CD4-positive, CD25-positive, alpha-beta regulatory T cell (primary cell): Measurements from ENCODE around the gene TMCO5A. TPM values are rescaled to one million over a fixed set of nuclear protein-coding genes. Genes with fewer than 3 reads are reported as not detected.
A peak's percentile ranks its signal among the peaks of the same experiment; 100 is the strongest.

Experiments used
- ATAC-seq, 2 donors: fragments of 150-1000 bp; cut with Tn5 transposase; one replicate each; pipeline ENCODE4 v1.10.0; 2021; ENCODE audit warnings: low read depth in 2 of 2, moderate number of reproducible peaks in 2 of 2, moderate library complexity in 1 of 2
- DNase-seq, 3 donors: peaks; one replicate each; pipeline versions ENCODE4 v3.0.0 to v3.0.0-alpha.2; 2012 to 2022; ENCODE audit warnings: mixed read lengths in 1 of 3
- H3K27ac ChIP-seq: one replicate; pipeline ENCODE4 v1.7.0; 2013; ENCODE audit warnings: mild to moderate bottlenecking, low read length; ENCODE audit not compliant: insufficient read depth, poor library complexity, severe bottlenecking
- H3K27me3 ChIP-seq: one replicate; pipeline ENCODE4 v1.7.0; 2013; ENCODE audit warnings: low read length; ENCODE audit not compliant: control insufficient read depth, insufficient read depth
- H3K36me3 ChIP-seq: one replicate; pipeline ENCODE4 v1.7.0; 2013; ENCODE audit warnings: mild to moderate bottlenecking, low read length, moderate library complexity; ENCODE audit not compliant: control insufficient read depth, insufficient read depth
- H3K4me1 ChIP-seq: 2 replicates; pipeline ENCODE4 v1.7.0; 2013; ENCODE audit warnings: mild to moderate bottlenecking, low read length; ENCODE audit not compliant: insufficient read depth, control insufficient read depth, poor library complexity, severe bottlenecking
- H3K4me3 ChIP-seq: one replicate; pipeline ENCODE4 v1.7.0; 2013; ENCODE audit warnings: low read depth, mild to moderate bottlenecking, low read length, moderate library complexity
- H3K9me3 ChIP-seq, 2 experiments: 1 replicate in 1 of 2; 2 replicates in 1 of 2; pipeline ENCODE4 v1.7.0; 2013; ENCODE audit warnings: low read length in 2 of 2, mild to moderate bottlenecking in 1 of 2, moderate library complexity in 1 of 2; ENCODE audit not compliant: control insufficient read depth in 2 of 2
- H3K27ac Mint-ChIP-seq, 3 donors: one replicate each; pipeline ENCODE4 v1.8.0; 2020 to 2022; ENCODE audit warnings: mild to moderate bottlenecking in 3 of 3, mixed read lengths in 3 of 3, moderate library complexity in 2 of 3
- H3K27me3 Mint-ChIP-seq: one replicate; pipeline ENCODE4 v1.8.0; 2022; ENCODE audit warnings: mild to moderate bottlenecking, mixed read lengths
- H3K36me3 Mint-ChIP-seq: one replicate; pipeline ENCODE4 v1.8.0; 2020; ENCODE audit warnings: mixed read lengths
- H3K4me1 Mint-ChIP-seq, 4 donors: one replicate each; pipeline ENCODE4 v1.8.0; 2020 to 2022; ENCODE audit warnings: mixed read lengths in 4 of 4, mild to moderate bottlenecking in 1 of 4
- H3K4me3 Mint-ChIP-seq, 4 donors: one replicate each; pipeline ENCODE4 v1.8.0; 2020 to 2022; ENCODE audit warnings: mild to moderate bottlenecking in 4 of 4, mixed read lengths in 4 of 4, moderate library complexity in 3 of 4
- H3K9me3 Mint-ChIP-seq, 7 donors: one replicate each; pipeline ENCODE4 v1.8.0; 2020 to 2022; ENCODE audit warnings: mixed read lengths in 7 of 7, mild to moderate bottlenecking in 3 of 7, moderate library complexity in 2 of 7
- polyA plus RNA-seq, 4 donors: library from polyadenylated mRNA; unstranded; fragments of 300-500 nt; fragmentation: Illumina TruSeq; gene quantifications; one replicate each; pipeline ENCODE4 v1.2.3, GENCODE V29; 2021
- total RNA-seq: library from RNA; stranded (reverse); gene quantifications from one replicate; pipeline ENCODE4 v1.2.3, GENCODE V29; 2022

The TMCO5A gene
- total and polyA plus RNA-seq, 5 donors from 2014 or later: not detected

DNA sequence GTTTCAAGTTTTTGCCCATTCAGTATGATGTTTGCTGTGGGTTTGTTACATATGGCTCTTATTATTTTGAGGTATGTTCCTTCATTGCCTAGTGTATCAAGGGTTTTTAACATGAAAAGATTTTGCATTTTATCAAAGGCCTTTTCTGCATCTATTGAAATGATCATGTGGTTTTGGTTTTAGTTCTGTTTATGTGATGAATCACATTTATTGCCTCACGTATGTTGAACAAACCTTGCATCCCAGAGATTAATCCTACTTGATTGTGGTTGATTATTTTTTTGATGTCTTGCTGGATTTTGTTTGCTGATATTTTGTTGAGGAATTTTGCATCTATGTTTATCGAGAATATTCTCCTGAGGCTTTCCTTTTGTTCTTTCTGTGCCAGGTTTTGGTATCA is 39.4 kb downstream of the TMCO5A start:
- Histone ChIP-seq H3K27me3 (no peaks in the 10 kb centered on the region), H3K4me1 (no peaks in the 10 kb centered on the region), H3K4me3 (no peak overlapping the region), H3K9me3 (no peaks in the 10 kb centered on the region), H3K36me3 (no peaks in the 10 kb centered on the region), H3K27ac (no peak overlapping the region)
- peaks cover 10% of the 10 kb centered on the region for H3K27me3 Mint-ChIP-seq
- H3K4me1 Mint-ChIP-seq: no peaks in the 10 kb centered on the region
- no peaks in the 10 kb centered on the region for H3K36me3 Mint-ChIP-seq
- peaks cover 0 to 6% (median 2%) of the 10 kb centered on the region in 7 donors for H3K9me3 Mint-ChIP-seq
- ATAC-seq: no peak
- no peak for DNase-seq
- H3K4me3 Mint-ChIP-seq: no peak overlapping the region
- H3K27ac Mint-ChIP-seq: no peak overlapping the region

DNA sequence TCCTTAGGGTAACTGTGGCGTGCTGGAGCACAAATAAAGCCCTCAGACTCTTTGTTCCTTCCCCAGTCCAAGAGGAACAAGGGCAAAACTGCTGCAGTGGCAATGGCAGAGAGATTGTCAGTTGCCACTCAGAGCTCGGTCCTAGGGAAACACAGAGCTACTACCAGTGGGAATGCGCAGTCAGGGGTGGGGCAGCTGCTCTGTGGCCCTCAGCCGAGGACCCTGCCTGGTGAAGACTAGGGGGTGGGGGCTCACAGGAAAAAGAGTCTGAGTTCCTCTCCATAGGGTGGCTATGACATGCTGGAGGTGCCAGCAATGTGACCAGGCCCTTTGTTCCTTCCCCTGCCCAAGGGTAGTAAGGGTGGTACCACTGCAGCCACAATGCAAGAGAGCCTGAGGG is 43.8 kb downstream of the TMCO5A start:
- H3K4me3 Mint-ChIP-seq: no peak overlapping the region
- peaks cover 0 to 6% (median 0%) of the 10 kb centered on the region in 7 donors for H3K9me3 Mint-ChIP-seq
- DNase-seq (no peak), ATAC-seq (no peak)
- peaks cover 15% of the 10 kb centered on the region for H3K27me3 Mint-ChIP-seq
- Histone ChIP-seq H3K4me1 (no peaks in the 10 kb centered on the region), H3K36me3 (no peaks in the 10 kb centered on the region), H3K4me3 (no peak overlapping the region), H3K27ac (no peak overlapping the region), H3K27me3 (peaks cover 3% of the 10 kb centered on the region), H3K9me3 (no peaks in the 10 kb centered on the region)
- H3K4me1 Mint-ChIP-seq: no peaks in the 10 kb centered on the region
- H3K36me3 Mint-ChIP-seq: no peaks in the 10 kb centered on the region
- no peak overlapping the region for H3K27ac Mint-ChIP-seq

DNA sequence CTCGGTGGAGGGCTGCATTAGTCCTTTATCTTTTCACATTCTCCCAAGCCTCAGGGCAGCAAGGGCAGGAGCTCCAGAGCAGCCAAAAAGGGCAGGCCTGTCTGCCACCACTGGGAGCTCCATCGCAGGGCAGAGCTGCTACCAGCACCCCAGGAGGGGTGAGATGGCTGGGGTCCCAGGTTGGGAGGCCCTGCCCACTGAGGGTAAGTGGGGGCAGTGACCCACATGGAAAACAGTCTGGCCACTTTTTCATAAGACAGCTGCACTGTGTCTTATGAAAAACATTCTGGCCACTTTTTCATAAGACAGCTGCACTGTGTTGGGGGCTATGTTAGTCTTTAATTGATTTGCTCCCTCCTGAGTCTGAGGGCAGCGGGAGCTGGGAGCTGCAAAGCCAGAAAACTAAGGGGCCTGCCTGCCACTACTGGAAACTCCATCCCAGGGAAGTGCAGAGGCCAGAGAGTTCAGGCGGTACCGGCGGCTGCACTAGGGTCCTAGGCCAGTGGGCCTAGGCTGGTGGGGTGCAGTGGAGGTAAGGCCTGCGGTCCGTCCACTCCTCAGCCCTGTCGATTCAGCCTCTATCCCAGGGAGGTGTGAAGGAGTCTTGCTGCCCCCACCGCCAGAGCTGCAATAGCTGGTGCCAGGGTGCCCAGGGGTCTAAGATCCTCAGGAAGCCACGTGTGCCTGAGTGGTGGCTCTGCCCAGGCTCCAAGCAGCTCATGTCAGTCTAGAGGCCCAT is 45.4 kb downstream of the TMCO5A start:
- Mint-ChIP-seq H3K27ac (no peak overlapping the region), H3K36me3 (no peaks in the 10 kb centered on the region), H3K27me3 (peaks cover 5% of the 10 kb centered on the region), H3K4me3 (no peak overlapping the region), H3K4me1 (no peaks in the 10 kb centered on the region), H3K9me3 (peaks cover 0 to 6% (median 0%) of the 10 kb centered on the region in 7 donors)
- H3K9me3 ChIP-seq: no peaks in the 10 kb centered on the region
- H3K4me1 ChIP-seq: no peaks in the 10 kb centered on the region
- DNase-seq: no peak
- no peak overlapping the region for H3K4me3 ChIP-seq
- peaks cover 3% of the 10 kb centered on the region for H3K27me3 ChIP-seq
- H3K36me3 ChIP-seq: no peaks in the 10 kb centered on the region
- H3K27ac ChIP-seq: no peak overlapping the region
- ATAC-seq: no peak

GRCh38 chr15:37981201-37981600 is 46.8 kb downstream of the TMCO5A start:
- Histone ChIP-seq H3K4me3 (no peak overlapping the region), H3K36me3 (no peaks in the 10 kb centered on the region), H3K27ac (no peak overlapping the region), H3K4me1 (no peaks in the 10 kb centered on the region), H3K27me3 (peaks cover 5% of the 10 kb centered on the region), H3K9me3 (no peaks in the 10 kb centered on the region)
- H3K36me3 Mint-ChIP-seq: no peaks in the 10 kb centered on the region
- H3K9me3 Mint-ChIP-seq: peaks cover 0 to 6% (median 0%) of the 10 kb centered on the region in 7 donors
- H3K27me3 Mint-ChIP-seq: peaks cover 5% of the 10 kb centered on the region
- no peak for ATAC-seq
- no peak overlapping the region for H3K27ac Mint-ChIP-seq
- no peak overlapping the region for H3K4me3 Mint-ChIP-seq
- no peak for DNase-seq
- no peaks in the 10 kb centered on the region for H3K4me1 Mint-ChIP-seq

DNA sequence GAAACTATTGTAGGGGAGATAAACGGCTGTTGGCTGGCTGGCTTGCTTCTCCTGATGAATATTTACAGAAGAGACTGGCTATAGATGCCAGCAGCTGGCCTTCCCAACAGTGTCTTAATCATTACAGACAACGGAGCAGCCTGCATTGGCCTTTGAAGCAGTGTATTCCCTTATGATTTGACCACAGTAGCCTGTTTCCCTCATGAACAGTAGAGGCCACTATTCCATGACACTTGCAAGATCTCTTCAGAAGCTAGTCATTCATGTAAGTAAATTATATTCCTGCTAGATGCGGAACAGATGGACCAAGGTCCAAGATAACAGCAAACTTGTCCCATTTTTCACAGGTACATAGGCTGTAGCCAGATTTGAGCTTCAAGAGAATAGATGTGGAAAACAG is 47.3 kb downstream of the TMCO5A start:
- Mint-ChIP-seq H3K4me3 (no peak overlapping the region), H3K27me3 (peaks cover 5% of the 10 kb centered on the region), H3K4me1 (no peaks in the 10 kb centered on the region), H3K36me3 (no peaks in the 10 kb centered on the region), H3K27ac (no peak overlapping the region), H3K9me3 (peaks cover 0 to 6% (median 0%) of the 10 kb centered on the region in 7 donors)
- H3K27me3 ChIP-seq: peaks cover 5% of the 10 kb centered on the region
- DNase-seq (peak in 1 of 3 donors; percentile 1), ATAC-seq (no peak)
- H3K9me3 ChIP-seq: no peaks in the 10 kb centered on the region
- no peak overlapping the region for H3K27ac ChIP-seq
- no peaks in the 10 kb centered on the region for H3K4me1 ChIP-seq
- no peaks in the 10 kb centered on the region for H3K36me3 ChIP-seq
- H3K4me3 ChIP-seq: no peak overlapping the region

GRCh38 chr15:37984368-37984767 is 49.9 kb downstream of the TMCO5A start:
- Mint-ChIP-seq H3K4me3 (no peak overlapping the region), H3K9me3 (peaks cover 0 to 10% (median 6%) of the 10 kb centered on the region in 7 donors), H3K36me3 (no peaks in the 10 kb centered on the region), H3K4me1 (no peaks in the 10 kb centered on the region), H3K27me3 (peaks cover 12% of the 10 kb centered on the region), H3K27ac (no peak overlapping the region)
- H3K36me3 ChIP-seq: no peaks in the 10 kb centered on the region
- peaks cover 0 to 8% of the 10 kb centered on the region in 2 experiments for H3K9me3 ChIP-seq
- peaks cover 5% of the 10 kb centered on the region for H3K27me3 ChIP-seq
- ATAC-seq: no peak
- no peaks in the 10 kb centered on the region for H3K4me1 ChIP-seq
- no peak for DNase-seq
- H3K27ac ChIP-seq: no peak overlapping the region
- H3K4me3 ChIP-seq: no peak overlapping the region

- peaks cover 27% of the 10 kb centered on the region for H3K27me3 Mint-ChIP-seq
- Histone ChIP-seq H3K27ac (no peak overlapping the region), H3K4me3 (no peak overlapping the region), H3K36me3 (no peaks in the 10 kb centered on the region), H3K9me3 (no peaks in the 10 kb centered on the region), H3K27me3 (peaks cover 1% of the 10 kb centered on the region), H3K4me1 (no peaks in the 10 kb centered on the region)
- H3K27ac Mint-ChIP-seq: no peak overlapping the region
- no peaks in the 10 kb centered on the region for H3K36me3 Mint-ChIP-seq
- ATAC-seq (no peak), DNase-seq (peak in 2 of 3 donors; percentile 6 to 33)
- no peak overlapping the region for H3K4me3 Mint-ChIP-seq
- peaks cover 0 to 9% (median 0%) of the 10 kb centered on the region in 7 donors for H3K9me3 Mint-ChIP-seq
- no peaks in the 10 kb centered on the region for H3K4me1 Mint-ChIP-seq
These were observed 61.3 kb downstream of the TMCO5A start for GRCh38 chr15:37995461-37996347.
